Left lung (tissue), 10 donors: ENCODE data around the gene SFTA2. TPM values are rescaled to one million over a fixed set of nuclear protein-coding genes. Genes with fewer than 3 reads are reported as not detected.
"Not testable (repeated sequence)": the region's sequence is repeated elsewhere in the genome, so short reads cannot be mapped to it uniquely, and the experiment has no call there.

Source experiments
- ATAC-seq: fragments of 200-7000 bp; cut with Tn5 transposase; one replicate; pipeline ENCODE4 v1.9.1; 2020; ENCODE audit warnings: moderate library complexity
- DNase-seq, 4 donors: peaks; one replicate each; pipeline ENCODE4 v3.0.0-alpha.2; 2013 to 2020
- H3K27ac ChIP-seq, 2 donors: fragments of 200-600 bp; sonication (generic) in 1 of 2; one replicate each; pipeline versions ENCODE4 v1.5.0 to v1.8.0; 2020 to 2021
- H3K27me3 ChIP-seq, 2 donors: fragments of 200-600 bp; sonication (generic) in 1 of 2; one replicate each; pipeline versions ENCODE4 v1.5.0 to v1.8.0; 2020 to 2021
- H3K36me3 ChIP-seq, 2 donors: fragments of 200-600 bp; sonication (generic) in 1 of 2; one replicate each; pipeline versions ENCODE4 v1.5.0 to v1.8.0; 2020 to 2021
- H3K4me1 ChIP-seq, 2 donors: fragments of 200-600 bp; one replicate each; pipeline ENCODE4 v1.8.0; 2021
- H3K4me3 ChIP-seq, 2 donors: fragments of 200-600 bp; sonication (generic) in 1 of 2; one replicate each; pipeline versions ENCODE4 v1.5.0 to v1.8.0; 2020 to 2021; ENCODE audit warnings: mild to moderate bottlenecking in 1 of 2
- H3K9me3 ChIP-seq, 2 donors: fragments of 200-600 bp; sonication (generic) in 1 of 2; one replicate each; pipeline versions ENCODE4 v1.5.0 to v1.8.0; 2020 to 2021
- intact Hi-C, 2 donors: fragments of 100-400 bp; cut with DNase I; formaldehyde crosslinking; loops; one replicate each; pipeline versions ENCODE4 v1.11.2 to v1.14.2; 2022
- polyA plus RNA-seq, 6 donors: library from polyadenylated mRNA; unstranded; fragments of 120-200 nt; gene quantifications; one replicate each; pipeline ENCODE4 v1.2.1, GENCODE V29; 2013; ENCODE audit not compliant: insufficient read length in 6 of 6
- total RNA-seq, 2 donors: library from RNA; stranded (reverse); fragmentation: NEBNext Ultra II Directional; extraction: Animal tissue kit (Norgen Biotek cat#: 25700); gene quantifications; one replicate each; pipeline ENCODE4 v1.2.1, GENCODE V29; 2021
- TF ChIP-seq, protein P1 (sequence below), 2 donors: fragments of 200-600 bp; sonication (generic) in 1 of 2; IDR thresholded peaks; one replicate each; pipeline versions ENCODE4 v1.5.0 to v1.8.0; 2021; ENCODE audit warnings: antibody characterized with exemption in 2 of 2
- donor health status: DM: no; HTN: yes; CAD: no.
- donor health status: DM: no; HTN: no; CAD: no.

Gene SFTA2
- total and polyA plus RNA-seq, 8 donors: 9.3 to 384 (median 18.7) TPM

DNA sequence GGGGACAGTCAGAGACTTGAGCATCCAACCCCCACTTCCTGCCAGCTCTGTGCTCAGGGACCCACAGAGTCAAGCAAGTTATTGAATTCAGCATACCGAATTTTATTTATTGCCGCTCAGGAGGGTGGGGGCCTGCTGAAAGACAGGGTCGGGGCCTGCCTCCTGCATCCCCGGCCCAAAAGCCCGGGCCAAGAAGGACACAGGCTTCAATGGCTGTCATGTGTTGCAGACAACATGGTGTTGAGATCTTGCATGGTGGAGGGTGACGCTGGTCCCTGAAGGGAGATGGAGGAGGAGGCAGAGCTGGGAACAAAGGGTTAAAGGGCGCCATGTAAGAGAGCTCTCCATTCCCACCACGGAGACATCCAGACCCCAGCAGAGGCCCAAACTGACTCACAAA lies 698 bp downstream of the SFTA2 start:
- DNase-seq (no peak), ATAC-seq (no peak)
- TF ChIP-seq, protein P1, sequence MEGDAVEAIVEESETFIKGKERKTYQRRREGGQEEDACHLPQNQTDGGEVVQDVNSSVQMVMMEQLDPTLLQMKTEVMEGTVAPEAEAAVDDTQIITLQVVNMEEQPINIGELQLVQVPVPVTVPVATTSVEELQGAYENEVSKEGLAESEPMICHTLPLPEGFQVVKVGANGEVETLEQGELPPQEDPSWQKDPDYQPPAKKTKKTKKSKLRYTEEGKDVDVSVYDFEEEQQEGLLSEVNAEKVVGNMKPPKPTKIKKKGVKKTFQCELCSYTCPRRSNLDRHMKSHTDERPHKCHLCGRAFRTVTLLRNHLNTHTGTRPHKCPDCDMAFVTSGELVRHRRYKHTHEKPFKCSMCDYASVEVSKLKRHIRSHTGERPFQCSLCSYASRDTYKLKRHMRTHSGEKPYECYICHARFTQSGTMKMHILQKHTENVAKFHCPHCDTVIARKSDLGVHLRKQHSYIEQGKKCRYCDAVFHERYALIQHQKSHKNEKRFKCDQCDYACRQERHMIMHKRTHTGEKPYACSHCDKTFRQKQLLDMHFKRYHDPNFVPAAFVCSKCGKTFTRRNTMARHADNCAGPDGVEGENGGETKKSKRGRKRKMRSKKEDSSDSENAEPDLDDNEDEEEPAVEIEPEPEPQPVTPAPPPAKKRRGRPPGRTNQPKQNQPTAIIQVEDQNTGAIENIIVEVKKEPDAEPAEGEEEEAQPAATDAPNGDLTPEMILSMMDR (IDR thresholded peaks at IDR 0.05): no peak
- Histone ChIP-seq H3K27me3 (no peaks in the 10 kb centered on the region), H3K4me1 (peaks cover 0 to 9% of the 10 kb centered on the region in 2 donors), H3K9me3 (peaks cover 0 to 7% of the 10 kb centered on the region in 2 donors), H3K27ac (peak overlapping the region; percentile 48 to 85), H3K36me3 (peaks cover 0 to 7% of the 10 kb centered on the region in 2 donors), H3K4me3 (peak overlapping the region; percentile 29 to 44)
- intact Hi-C loops: no loop called here

DNA sequence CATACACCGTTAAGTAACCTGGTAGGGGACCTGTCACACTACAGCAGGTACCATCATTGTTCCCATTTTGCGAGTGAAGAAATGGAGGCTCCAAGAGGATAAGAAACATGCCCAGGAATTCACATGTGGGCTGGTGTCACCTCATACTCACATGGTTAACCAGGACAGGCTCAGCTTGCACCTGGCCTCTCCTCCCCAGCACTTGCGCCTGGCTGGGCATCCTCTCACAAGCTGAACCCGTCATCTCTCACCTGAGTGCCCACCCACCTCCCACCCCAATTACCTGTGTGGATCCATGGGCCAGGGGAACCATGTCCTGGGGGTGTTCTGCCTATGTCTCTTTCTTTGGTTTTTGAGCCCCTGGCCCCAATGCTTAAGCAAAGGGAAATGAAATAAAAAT lies 1.5 kb downstream of the SFTA2 start:
- DNase-seq (no peak), ATAC-seq (peak; percentile 25)
- peaks cover 0 to 9% of the 10 kb centered on the region in 2 donors for H3K4me1 ChIP-seq
- TF ChIP-seq, protein P1 (IDR thresholded peaks at IDR 0.05): no peak
- H3K27me3 ChIP-seq: no peaks in the 10 kb centered on the region
- intact Hi-C loops: no loop called here
- peaks cover 0 to 7% of the 10 kb centered on the region in 2 donors for H3K9me3 ChIP-seq
- H3K36me3 ChIP-seq: peaks cover 0 to 15% of the 10 kb centered on the region in 2 donors
- H3K27ac ChIP-seq: peak overlapping the region; percentile 48 to 85
- peak overlapping the region in 1 of 2 donors; percentile 44 for H3K4me3 ChIP-seq

DNA sequence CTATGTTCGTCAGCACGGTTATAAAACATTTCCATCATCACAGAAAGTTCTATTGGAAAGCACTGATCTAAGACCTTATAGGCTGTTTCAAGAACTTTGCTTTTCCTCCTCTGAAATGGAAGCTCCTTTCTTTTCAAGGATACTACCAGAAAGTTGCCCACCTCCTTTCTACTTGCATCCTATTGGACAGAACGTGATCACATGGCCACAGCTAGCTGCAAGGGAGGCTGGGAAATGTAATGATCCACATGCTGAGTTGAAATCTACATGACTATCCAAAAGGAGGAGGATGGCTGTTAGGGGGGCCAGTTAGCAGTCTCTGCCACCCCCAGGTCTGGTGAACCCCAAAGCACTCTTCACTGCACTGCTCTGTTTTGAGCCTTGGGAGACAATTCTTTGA lies 3.3 kb downstream of the SFTA2 start:
- intact Hi-C loops: no loop called here
- Histone ChIP-seq H3K9me3 (peaks cover 0 to 7% of the 10 kb centered on the region in 2 donors), H3K27ac (peak overlapping the region in 1 of 2 donors; percentile 33), H3K4me3 (no peak overlapping the region), H3K4me1 (peaks cover 0 to under 1% of the 10 kb centered on the region in 2 donors), H3K36me3 (peaks cover 0 to 33% of the 10 kb centered on the region in 2 donors), H3K27me3 (no peaks in the 10 kb centered on the region)
- TF ChIP-seq, protein P1 (IDR thresholded peaks at IDR 0.05): no peak
- no peak for DNase-seq
- no peak for ATAC-seq

DNA sequence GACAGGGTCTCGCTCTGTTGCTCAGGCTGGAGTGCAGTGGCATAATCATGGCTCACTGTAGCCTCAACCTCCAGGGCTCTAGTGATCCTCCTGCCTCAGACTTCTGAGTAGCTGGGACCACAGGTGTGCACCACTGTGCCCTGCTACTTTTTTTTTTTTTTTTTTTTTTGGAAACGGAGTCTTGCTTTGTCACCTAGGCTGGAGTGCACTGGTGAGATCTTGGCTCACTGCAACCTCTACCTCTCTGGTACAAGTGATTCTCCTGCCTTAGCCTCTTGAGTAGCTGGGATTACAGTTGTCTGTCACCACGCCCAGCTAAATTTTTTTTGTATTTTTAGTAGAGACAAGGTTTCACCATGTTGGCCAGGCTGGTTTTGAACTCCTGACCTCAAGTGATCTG lies 4.9 kb downstream of the SFTA2 start:
- peak overlapping the region; percentile 53 to 64 for H3K27ac ChIP-seq
- DNase-seq, H3K4me1 ChIP-seq, H3K27me3 ChIP-seq, H3K4me3 ChIP-seq, H3K9me3 ChIP-seq, ATAC-seq, intact Hi-C loops: not testable (repeated sequence)
- H3K36me3 ChIP-seq: peaks cover 0 to 49% of the 10 kb centered on the region in 2 donors

DNA sequence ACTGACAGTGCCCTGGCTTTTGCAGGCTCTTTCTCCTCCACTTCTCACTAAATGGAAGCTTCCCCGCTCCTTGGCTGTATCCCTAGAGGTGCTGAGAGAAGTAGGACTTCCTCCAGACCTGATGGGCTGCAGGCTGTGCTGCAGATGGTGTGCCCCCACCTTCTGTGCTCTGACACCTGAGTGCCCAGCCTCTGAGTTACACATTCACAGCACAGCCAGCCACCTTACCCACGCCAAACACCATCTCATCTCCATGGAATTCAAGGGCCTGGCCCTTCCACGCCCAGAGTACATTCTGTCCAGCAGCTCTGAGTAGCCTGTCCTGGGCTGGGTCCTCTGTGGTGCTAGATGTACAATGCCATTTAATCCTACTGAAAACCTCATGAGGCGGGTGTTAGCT lies 5.3 kb downstream of the SFTA2 start:
- peak; percentile 87 for ATAC-seq
- Histone ChIP-seq H3K36me3 (peaks cover 0 to 54% of the 10 kb centered on the region in 2 donors), H3K9me3 (peaks cover 0 to 7% of the 10 kb centered on the region in 2 donors), H3K4me1 (no peaks in the 10 kb centered on the region), H3K4me3 (no peak overlapping the region), H3K27ac (peak overlapping the region; percentile 53 to 64), H3K27me3 (no peaks in the 10 kb centered on the region)
- TF ChIP-seq, protein P1 (IDR thresholded peaks at IDR 0.05): no peak
- DNase-seq: peak in 2 of 4 donors; percentile 73 to 82
- intact Hi-C loops: no loop called here

DNA sequence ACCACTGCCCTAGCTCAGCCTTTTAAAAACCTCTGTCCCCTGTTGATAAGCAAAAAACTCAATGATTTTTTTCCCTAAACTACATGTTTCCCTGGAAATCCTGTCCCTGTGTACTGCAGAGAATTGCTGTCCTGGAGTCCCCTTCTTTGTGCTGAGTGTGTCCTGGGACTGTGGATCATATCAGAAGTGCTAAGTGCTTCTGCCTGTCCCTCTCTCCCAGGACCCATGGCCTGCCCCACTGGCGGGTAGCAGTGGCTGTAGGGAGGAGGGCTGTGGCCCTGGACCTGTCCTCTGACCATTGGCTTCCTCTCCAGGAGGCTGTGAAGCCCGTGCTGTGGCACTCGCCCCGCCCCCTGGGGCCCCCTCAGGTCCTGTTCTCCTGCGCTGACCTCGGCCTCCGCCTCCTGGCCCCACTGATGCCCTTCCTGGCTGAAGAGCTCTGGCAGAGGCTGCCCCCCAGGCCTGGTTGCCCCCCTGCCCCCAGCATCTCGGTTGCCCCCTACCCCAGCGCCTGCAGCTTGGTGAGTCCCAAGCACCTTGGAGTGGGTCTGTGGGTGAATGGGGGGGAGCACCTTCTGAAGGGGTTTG lies 7.8 kb downstream of the SFTA2 start:
- intact Hi-C loops, ATAC-seq, H3K9me3 ChIP-seq, H3K27me3 ChIP-seq, H3K4me3 ChIP-seq, DNase-seq, H3K27ac ChIP-seq, H3K4me1 ChIP-seq: not testable (repeated sequence)
- H3K36me3 ChIP-seq: peaks cover 0 to 79% of the 10 kb centered on the region in 2 donors
